DMS153 treated with DMSO at 0.1 percent for 48 hours (cell line): Measurements from ENCODE around the gene NFASC.

Experiments
- DNase-seq: peaks from one replicate; lab custom pipeline; 2025; ENCODE audit not compliant: unreplicated experiment; lab: John Stamatoyannopoulos, UW

The NFASC gene

DNA sequence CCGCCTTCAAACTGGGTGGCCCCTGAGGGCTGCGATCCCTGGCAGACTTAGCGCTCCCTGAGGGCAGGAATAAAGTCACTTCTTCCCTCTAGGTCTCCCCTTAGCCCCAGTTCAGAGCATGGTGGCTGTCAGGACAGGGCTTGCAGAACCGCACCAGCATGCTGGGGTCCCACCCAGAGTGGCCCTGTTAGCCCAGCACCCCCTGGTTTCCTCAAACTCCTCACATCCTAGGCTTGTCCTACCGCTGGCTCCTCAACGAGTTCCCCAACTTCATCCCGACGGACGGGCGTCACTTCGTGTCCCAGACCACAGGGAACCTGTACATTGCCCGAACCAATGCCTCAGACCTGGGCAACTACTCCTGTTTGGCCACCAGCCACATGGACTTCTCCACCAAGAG, 188.2 kb downstream of the NFASC start:
- no peak for DNase-seq

DNA sequence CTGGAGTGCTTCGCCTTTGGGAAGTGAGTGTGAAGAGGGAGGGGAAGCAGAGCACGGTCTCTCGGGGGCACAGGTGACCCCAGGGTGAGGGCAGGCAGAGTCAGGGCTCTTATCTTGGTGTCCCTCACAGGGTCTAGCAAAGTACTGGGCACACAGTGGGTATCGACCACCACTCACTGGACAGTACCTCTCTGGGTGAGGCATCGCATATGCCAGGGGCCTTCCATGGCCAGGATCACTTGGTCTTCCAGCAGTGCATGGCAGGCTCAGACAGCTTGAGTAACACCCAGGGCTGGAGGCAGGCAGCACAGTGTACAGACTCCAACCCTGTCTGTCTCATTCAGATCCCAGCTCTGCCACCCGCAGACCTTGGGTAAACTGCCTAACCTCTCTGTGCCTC, 189.0 kb downstream of the NFASC start:
- no peak for DNase-seq

DNA sequence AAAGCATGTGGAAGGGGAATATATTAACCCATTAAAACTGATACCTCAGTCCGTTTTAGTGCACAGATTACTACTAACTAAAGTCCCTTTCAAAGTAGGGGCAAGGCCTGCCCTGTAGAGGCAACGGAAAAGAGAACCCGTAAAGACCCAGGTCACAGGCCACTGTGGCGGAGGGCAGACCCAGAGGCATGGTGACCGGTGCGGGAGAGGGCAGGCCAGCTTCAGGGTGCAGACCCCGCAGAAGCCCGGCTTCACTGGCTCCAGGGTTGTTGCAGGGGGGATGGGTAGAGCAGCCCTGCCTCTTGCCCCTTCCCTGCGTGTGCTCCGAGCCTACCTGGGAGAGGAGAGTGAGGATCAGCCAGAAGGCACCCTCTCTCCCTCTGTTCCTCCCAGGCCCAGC, 190.1 kb downstream of the NFASC start:
- DNase-seq, result no peak

DNA sequence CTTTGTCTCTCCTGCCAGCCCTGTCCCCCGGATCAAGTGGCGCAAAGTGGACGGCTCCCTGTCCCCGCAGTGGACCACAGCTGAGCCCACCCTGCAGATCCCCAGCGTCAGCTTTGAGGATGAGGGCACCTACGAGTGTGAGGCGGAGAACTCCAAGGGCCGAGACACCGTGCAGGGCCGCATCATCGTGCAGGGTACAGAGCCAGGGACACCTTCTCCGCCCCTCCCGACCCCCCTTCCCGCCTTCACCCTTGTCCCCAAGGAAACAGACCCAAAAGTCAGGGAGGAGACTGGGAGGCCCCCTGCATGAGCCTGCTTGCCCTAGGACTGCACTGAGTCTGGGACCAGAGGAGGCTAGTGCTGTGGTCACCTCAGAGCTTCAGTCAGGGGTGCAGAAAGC, 190.6 kb downstream of the NFASC start:
- DNase-seq, result no peak

DNA sequence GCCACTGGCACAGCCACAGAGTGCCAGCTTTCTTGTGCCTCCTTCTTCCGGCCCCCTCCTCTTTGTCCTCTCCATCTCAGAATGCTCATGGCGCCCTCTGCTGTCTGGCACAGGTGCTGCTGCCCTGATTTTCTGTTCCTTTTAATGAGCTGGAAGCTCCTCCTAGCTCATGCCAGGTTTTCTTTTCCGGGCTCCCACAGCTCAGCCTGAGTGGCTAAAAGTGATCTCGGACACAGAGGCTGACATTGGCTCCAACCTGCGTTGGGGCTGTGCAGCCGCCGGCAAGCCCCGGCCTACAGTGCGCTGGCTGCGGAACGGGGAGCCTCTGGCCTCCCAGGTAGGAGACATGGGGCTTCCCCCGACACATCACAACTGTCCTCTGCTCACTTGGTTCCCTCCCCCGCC, 191.0 kb downstream of the NFASC start:
- DNase-seq, result peak; percentile 90

DNA sequence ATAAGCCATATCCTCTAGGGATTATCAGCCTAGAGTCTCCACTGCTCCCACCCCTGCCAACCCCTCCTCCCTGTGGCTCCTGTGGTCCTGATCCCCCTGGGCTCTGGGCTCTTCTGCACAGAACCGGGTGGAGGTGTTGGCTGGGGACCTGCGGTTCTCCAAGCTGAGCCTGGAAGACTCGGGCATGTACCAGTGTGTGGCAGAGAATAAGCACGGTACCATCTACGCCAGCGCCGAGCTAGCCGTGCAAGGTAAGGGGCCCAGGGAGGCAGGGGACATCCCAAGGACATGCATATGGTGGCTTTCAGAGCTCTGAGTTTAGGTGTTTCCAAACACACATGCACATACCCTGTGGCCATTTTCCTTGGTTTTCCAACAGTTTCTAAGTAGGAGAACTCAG, 191.7 kb downstream of the NFASC start:
- DNase-seq, result no peak

DNA sequence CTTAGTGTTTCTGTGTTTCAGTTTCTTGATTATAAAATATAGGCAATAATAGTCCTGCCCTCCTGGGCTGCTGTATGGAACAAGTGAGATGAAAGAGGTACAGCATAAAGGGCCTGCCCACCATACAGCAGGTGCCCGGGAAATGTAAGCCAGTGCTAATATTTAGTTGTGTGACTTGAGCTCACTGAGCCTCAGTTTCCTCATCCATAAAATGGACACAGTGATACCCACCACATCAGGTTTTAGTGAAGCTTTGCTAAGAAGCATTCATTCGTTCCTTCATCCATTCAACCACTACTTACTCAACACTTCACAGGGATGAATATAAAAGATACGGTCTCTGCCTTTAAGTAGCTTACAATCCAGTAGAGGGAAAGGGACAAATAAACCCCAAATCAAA, 192.2 kb downstream of the NFASC start:
- no peak for DNase-seq

DNA sequence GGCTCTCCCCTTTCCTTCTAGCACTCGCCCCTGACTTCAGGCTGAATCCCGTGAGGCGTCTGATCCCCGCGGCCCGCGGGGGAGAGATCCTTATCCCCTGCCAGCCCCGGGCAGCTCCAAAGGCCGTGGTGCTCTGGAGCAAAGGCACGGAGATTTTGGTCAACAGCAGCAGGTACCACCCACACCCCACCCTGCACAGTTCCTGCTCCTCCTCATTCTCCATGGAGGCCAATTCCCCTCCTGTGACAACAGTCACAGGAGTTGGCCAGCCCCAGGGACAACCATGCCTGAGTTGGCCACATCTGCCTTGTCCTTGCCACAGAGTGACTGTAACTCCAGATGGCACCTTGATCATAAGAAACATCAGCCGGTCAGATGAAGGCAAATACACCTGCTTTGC, 193.6 kb downstream of the NFASC start:
- no peak for DNase-seq

DNA sequence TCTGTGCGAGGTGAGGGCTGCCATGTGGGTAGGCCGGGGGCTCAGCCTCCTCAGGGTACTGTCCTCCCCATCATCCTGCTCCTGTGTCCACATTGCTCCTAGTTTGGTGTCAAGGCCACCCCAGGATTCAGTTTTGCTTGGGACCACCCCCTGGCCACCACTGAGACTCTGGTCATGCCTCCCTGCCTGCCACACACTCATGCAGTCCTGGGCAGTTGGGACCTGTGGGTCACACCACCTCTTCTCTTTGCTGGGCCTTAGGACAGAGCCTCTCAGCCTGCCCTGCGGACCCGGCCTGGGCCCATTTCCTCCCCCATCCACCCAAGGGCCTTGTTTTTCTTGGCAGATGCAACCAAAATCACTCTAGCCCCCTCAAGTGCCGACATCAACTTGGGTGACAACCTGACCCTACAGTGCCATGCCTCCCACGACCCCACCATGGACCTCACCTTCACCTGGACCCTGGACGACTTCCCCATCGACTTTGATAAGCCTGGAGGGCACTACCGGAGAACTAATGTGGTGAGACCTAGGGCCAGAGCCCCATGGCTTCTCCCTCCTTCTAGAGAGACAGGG, 194.2 kb downstream of the NFASC start:
- DNase-seq, result no peak

DNA sequence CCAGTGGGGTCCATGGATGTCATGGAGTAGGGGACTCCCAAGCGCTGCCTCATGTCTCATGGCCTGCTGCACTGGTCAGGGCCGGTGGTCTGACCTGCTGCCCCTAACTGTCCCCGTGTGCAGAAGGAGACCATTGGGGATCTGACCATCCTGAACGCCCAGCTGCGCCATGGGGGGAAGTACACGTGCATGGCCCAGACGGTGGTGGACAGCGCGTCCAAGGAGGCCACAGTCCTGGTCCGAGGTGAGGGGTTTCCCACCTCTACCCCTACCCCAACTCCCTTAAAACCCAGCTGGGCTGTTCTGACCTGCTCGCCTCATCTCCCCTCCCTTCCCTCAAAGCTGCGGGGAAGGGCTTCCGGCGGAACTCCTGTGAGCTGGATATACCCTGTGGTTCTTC, 195.0 kb downstream of the NFASC start:
- DNase-seq, result no peak

DNA sequence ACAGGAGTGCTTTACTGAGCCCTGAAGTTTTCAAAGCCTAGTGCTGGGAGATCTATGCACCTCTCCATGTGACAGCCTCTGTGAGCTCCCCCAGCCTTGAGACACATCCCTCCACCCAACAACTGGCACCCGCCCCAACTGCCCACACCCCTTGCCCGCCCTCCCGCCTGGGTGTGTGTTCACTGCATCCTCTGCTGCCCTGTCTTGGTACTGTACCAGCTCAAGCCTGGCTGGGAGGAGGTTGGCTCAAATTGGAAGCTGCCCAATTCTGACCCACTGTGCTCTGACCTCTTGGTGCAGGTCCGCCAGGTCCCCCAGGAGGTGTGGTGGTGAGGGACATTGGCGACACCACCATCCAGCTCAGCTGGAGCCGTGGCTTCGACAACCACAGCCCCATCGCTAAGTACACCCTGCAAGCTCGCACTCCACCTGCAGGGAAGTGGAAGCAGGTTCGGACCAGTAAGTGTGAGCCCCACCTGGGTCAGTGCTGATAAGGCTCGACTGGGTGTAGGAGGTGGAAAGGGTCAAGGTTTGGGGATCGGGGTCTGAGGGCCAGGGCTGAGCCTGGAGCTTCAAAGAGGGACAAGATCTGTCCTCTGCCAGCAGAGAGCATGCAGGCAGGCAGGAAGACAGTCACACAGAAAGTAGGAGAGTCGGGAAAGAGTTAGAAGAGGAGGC, 195.6 kb downstream of the NFASC start:
- no peak for DNase-seq

DNA sequence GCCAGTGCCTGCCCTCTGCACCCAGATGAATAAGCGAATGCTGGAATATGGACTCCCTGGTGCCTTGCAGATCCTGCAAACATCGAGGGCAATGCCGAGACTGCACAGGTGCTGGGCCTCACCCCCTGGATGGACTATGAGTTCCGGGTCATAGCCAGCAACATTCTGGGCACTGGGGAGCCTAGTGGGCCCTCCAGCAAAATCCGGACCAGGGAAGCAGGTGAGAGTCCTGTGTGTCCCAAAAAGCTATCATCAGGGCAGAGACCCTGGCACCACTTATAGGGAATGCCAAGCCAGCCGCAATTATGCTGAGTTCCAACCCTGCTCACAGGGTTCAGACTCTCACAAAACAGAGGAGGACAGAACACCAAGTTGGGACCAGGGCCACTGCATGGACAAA, 196.4 kb downstream of the NFASC start:
- DNase-seq, result no peak

DNA sequence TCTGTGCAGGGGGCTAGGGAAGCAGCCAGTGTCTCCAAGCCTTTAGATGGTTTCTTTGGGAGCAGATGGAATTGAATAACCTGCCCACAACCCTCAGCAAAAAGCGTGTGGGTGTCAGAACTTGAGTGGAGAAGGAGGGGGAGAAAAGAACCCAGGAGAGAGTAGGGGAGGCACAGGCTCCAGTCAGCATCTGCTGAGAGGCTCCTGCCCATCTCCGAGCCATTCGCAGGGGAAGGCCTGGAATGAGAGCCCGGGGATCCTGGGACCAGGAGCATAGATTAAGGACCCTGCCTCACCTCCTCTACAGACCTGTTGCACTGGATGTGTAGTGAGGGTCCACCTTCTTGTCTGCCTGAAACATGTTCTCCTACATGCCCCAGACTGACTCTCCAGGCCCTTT, 197.3 kb downstream of the NFASC start:
- DNase-seq, result no peak

DNA sequence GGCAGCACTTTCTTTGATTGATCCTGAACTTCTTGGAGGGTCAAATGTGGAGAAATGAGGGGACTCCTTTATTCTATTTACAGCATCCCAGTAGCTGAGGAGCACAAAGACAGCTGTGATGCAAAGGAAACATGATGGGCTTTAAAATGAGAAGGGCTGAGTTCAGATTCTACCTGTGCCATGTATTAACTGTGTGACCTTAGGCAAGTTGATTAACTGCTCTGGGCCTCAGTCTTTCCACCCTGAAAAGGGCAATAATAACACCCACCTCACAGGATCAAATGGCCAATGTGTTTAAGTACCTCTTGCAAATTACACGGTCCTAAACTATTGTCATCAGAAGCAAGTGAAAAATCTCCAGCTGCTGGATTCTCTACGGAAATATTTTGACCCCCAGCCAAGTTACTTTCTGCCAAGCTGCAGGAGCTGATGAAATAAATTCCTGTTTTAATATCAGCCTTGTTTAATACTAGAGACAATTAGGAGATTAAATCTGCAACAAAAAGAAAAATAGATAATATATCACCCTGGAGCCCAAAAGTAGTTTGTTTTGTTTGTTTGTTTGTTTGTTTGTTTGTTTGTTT, 197.9 kb downstream of the NFASC start:
- no peak for DNase-seq

DNA sequence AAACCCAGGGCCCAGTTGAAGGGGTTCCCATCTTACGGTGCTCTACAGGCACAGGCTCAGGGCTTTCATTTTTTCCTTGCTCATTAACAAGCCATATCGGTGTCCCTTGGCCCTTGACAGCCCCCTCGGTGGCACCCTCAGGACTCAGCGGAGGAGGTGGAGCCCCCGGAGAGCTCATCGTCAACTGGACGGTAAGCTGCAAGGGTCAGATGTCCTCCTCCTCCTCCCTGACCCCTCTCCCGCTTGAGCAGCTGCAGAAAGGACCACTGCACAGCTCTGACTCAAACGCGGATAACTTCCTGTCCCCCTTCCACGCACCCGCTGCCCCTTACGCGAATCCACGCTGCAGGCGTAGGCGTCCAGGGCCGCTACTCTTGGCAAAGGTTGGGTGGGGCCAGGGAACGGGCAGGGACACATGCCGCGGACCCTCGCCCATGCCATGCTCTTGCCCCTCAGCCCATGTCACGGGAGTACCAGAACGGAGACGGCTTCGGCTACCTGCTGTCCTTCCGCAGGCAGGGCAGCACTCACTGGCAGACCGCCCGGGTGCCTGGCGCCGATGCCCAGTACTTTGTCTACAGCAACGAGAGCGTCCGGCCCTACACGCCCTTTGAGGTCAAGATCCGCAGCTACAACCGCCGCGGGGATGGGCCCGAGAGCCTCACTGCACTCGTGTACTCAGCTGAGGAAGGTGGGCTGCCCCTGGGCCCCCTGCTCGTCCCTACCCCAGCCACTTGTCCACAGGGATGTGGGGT, 198.9 kb downstream of the NFASC start:
- no peak for DNase-seq

DNA sequence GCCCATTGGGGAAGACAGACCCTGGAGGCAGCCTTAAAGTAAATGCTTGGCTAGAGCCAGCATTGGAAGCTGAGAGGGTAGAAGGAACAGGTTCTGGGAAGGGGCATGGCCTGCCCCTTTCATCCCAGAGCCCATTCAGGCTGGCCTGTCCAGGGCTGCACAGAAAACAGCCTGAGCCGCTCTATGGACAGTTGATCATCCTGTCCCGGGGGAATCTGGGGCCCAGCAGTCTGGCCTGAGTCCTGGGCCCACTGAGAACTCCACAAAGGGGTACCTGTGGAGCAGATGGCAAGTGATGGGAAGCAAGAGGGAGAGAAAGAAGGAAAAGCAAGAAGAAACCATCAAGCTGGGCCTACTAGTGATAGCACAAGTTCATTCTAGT, 200.4 kb downstream of the NFASC start:
- DNase-seq, result no peak

DNA sequence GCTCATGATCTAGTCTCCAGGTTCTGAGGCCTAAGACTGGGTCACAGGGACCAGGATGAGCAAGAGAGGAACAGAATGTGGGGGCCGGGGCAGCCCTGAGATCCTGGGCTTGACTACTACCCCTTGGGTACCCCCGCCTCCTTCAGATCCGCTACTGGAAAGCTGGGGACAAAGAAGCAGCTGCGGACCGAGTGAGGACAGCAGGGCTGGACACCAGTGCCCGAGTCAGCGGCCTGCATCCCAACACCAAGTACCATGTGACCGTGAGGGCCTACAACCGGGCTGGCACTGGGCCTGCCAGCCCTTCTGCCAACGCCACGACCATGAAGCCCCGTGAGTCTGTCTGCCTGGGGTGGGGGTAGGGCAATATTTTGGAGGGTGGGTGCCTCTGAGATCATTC, 201.1 kb downstream of the NFASC start:
- DNase-seq, result no peak

DNA sequence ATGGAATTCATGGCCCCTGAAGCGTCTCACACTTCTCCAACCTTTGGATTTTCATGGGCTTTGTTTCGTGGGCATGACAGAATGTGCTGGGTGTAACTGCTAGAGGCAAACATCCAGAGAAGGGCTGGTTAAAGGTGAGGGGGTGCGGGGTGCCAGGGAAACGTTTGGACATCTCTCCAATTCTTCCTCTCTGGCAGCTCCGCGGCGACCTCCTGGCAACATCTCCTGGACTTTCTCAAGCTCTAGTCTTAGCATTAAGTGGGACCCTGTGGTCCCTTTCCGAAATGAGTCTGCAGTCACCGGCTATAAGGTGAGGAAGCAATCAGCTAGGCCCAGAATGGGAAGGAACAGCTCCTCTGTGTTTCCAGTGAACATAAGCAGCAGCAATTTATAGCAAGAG, 201.6 kb downstream of the NFASC start:
- no peak for DNase-seq
